HG02885 (cell line): ENCODE measurements around the gene ING4.
"Not testable (repeated sequence)": the region's sequence is repeated elsewhere in the genome, so short reads cannot be mapped to it uniquely, and the experiment has no call there.

Source experiments
- ATAC-seq: cut with Tn5 transposase; IDR thresholded peaks from one replicate; pipeline ENCODE4 v1.9.1; 2021; ENCODE audit warnings: mild to moderate bottlenecking; ENCODE audit not compliant: unreplicated experiment, poor library complexity

ING4 gene

DNA sequence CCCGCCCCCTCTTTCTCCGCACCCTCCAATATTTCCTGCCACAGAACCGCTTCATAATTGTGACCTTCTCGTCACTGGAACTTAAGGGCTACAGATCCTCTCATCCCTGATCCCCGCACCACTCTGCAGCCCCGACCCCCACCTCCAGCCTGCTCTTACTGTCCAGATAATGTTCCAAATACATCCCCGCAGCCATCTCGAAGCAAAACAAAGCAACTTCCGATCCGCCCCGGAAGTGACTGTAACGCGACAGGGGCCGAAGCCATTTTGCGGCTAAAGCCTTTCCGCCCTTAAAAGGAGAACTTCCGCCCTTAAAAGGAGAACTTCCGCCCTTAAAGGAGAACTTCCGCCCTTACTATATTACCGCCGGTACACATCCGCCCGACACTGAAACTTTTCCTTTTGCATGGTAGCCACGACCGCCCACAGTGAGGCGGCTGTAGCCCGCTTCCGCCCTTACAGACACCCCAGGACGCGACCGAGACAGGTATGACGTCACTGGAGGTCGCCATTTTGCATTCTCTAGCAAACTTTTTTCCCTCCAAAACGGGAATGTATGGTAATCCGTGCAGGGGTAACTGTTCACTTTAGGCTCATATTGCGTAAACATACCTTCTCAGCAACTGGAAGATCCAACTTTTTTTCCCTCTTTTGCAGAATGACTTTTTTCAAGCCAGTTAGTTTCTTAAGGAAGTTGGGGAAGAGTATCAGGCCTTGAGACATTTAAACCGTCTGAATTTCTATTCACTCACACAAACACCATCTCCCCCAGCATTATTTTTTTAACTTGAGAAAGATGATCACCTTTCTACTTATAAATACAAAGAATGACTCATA lies at the start of gene ING4:
Gene ING4, minus strand, starts transcription at position 214 of the 837 bp plus-strand sequence. Its CDS starts 18 bp downstream, at position 196.
- ATAC-seq: peak; percentile 98

- ATAC-seq: no peak
These were observed 46.1 kb upstream of the ING4 start for GRCh38 chr12:6708960-6709394.

- not testable (repeated sequence) for ATAC-seq
These were observed 45.4 kb upstream of the ING4 start for GRCh38 chr12:6708351-6708750.

DNA sequence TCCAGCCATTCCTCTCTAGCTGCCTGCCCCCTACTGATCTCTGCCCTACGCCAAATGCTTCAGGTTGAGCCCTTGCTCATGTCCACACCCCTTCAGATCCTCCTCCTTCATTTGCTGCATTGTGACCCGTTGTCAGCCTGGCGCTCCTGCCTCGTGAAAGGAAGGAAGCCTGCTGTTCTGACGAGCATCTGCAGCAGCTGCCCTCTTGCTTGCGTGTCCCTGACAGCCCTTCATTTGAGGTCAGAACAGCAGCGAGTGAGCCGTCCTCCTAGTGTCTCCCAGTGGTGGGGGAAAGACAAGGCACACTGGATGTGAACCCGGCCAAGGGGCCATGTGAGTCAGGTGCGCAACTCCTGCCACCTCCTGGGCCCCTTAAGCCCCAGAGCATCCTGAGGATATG lies 40.7 kb upstream of the ING4 start:
- no peak for ATAC-seq

- ATAC-seq: no peak
These were observed 38.3 kb upstream of the ING4 start for GRCh38 chr12:6701078-6701768.

GRCh38 chr12:6700646-6701051 lies 37.7 kb upstream of the ING4 start, which contains the start of gene PIANP:
TSS of gene PIANP (minus strand) at chr12:6700815. CDS start at chr12:6698061, 2,754 bp downstream.
- ATAC-seq: no peak

GRCh38 chr12:6699989-6700645 lies 37.2 kb upstream of the ING4 start:
- ATAC-seq: no peak

DNA sequence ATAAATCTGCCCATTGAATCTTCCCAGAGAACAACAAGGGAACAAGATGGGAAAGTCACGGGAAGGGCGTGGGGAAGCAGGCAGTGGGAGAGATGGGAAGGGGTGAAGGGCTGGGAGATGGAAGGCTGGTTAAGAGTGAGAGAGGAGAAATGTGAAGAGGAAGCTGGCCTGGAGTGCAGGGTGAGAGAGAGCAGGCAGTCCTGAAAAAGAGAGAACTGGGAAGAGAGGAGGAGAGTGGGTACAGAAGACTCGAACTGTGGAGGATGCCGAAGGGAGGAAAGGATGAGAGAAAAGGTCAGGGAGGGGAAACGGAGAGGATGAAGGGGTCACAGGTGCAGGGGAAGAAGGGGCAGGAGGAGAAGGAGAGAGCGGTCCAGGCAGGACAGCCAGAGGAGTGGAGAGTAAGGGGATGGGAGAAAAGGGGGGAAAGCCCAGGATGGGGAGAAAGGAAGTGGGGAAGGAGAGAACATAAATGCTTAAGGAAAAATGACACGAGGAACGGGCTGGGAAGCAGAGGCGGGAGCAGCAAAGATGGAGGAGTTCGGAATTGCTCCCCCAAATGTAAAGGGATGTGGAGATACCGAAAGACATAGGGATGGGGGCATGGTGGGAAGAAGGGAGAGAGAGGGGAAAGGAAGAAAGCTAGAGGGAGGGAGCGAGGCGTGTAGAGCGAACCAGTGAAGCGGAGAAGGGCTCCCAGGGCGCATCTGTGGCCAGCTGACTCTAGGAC lies 36.5 kb upstream of the ING4 start:
- no peak for ATAC-seq

GRCh38 chr12:6698352-6699046 lies 35.6 kb upstream of the ING4 start:
- ATAC-seq: no peak

DNA sequence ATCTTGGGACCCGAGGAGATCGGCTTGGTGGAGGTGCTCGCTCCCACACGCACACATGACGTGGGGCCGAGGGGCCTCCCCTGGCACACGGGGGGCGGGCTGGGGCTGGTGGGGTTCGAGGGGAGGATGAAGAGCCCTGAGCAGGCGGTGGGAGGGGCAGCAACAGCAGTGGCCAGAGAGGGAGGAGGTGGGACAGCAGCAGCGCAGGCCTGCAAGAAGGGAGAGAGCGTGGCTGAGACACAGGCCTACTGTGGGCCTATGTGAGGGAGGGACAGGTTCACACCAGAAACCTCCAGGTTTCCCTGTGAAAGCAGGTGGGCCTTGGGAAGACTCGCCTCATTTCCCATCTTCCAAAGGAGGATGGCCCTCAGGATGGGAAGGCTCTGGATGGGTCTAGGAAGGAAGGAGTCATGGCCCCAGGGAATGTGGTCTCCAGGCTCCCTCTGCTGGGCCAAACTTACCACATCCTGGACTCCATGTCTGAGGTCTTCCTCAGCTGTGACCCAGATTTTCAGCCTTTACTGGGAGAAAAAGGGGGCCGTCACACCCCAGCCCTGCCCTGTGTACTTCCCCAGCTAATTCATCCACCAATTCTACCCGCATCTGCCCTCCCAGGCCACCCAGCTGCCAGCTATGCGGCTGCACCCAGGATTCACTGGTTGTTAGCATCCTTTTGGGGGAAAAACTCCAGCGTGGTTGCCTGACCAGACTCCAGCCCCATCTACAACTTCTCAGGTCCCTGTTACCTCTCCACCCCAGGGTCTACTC lies 34.8 kb upstream of the ING4 start:
- no peak for ATAC-seq

DNA sequence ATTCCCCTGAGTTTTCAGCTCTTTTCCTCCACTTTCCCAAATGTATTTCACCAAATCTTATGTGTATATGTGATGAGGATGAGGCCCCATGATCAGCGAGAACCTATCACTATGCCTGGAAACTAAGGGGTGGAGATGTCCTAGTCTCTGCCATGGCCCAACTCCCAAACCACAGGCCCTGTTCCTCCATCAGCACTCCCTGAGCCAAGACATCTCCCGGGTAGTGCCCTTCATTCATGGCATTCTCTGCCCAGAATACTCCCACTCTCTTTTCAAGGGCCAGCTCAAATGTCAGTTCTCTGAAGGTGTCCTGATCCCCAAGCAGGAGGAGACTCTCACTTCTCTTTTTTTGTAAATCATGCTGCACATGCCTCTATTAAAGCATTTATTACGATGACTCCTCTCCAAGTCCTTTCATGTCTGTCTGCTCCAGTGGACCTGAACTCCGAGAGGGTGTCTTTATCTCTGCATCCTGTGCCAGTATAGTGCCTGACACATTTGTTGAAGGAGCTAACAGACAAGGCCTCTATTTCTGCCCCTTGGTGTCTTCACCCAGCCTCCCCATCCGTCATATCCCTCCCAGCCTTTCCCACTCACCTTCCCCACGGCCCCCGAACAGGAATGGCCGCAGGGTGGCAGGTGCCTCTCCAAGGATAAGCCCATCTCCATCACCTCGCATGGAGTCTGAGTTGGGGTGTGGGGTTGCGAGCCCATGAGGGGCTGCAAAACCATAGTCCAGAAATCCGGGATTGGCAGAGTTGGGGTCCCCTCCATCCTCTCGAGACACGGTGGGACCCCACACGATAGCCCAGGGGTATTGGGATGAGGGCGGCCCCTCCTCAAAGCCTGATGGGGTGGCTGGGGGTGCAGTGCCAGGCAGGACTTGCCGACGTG lies 34.0 kb upstream of the ING4 start:
- ATAC-seq: no peak

GRCh38 chr12:6695313-6696045 lies 32.6 kb upstream of the ING4 start:
- no peak for ATAC-seq

DNA sequence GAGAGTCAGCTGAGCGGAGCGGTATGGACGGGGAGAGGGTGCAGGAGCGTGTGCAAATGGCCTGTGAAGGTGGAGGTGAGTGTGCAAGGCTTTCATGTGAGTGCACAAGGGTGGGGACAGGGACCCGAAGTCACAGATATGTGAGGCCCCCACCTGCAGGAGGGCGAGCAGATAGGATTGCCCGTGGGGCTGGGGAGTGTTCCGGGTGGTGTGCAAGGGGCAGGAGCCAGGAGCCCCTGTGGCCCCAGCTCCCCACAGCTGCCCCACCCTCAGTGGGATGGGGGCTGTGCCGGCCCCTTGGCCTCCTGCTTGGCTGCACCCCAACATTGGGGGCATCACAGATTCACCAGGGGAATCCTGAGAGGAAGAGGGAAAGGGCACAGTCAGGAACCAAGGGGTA lies 31.8 kb upstream of the ING4 start:
- no peak for ATAC-seq

DNA sequence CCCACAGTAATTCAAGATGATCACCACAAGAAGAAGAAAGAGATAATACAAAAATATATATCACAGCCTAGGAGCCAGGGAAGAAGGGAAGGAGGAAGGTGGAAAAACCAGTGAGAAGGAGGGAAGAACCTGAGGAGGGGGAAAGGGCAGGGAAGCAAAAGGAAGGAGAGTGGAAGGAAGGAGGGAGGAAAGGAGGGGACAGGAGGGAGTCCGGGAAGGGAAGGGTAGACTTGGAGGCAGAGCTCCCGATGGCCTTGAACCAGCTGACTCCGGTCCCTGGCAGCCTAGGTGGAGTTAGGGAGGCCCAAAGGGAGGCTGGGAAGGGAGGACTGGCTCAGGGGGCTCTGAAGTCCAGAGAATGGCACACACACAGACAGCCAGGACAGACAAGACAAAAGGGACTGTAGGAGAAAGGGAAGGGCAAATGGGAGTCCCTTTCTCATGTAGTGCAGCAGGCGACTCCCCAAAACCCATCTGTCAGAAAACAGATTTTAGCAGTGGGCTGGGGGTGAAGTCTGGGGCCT lies 31.0 kb upstream of the ING4 start:
- ATAC-seq: no peak

DNA sequence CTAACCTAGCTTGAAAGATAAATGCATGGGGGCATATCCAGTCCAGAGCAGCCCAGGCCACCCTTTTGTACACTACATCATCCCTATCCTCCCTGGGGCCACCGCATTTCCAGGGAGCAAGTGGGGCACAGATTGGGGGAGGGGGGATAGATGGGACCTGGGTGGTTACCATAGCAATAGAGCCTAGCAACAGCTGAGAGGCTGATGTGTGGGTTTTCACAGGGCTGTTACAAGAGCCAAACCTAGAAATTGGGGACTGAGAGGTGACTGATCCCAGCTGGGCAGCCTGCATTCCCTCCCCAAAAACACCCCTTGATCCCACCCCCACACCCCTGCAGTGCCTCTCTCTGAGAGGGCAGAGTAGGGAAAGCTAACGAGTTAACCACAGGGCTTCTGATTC lies 30.0 kb upstream of the ING4 start:
- ATAC-seq: no peak

DNA sequence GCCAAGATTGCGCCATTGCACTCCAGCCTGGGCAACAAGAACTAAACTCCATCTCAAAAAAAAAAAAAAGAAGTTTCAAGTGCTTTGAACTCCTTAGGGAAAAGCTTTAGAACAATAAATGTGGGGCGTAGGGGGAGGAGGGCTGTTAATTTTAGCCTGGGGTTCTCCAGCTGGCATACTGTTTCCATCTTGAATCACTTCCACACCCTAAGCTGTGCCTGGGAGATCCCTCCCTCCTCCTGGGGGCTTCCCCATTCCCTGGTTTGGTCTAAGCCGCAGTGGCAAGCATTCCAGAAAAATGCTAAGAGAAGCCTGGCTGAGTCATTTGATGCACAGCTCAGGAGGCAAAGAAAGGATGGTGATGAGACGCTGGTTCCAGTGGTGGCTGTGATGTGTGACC lies 28.6 kb upstream of the ING4 start:
- no peak for ATAC-seq
